Activated naive CD8-positive, alpha-beta T cell treated with anti-CD3 and anti-CD28 coated beads for 36 hours (primary cell): ENCODE results near the gene SLC39A10. TPM values are rescaled to one million over a fixed set of nuclear protein-coding genes. Genes with fewer than 3 reads are reported as not detected.

Experiments
- DNase-seq: peaks from one replicate; pipeline ENCODE4 v3.0.0; 2021
- H3K27ac Mint-ChIP-seq: one replicate; pipeline ENCODE4 v1.8.0; 2022; ENCODE audit warnings: mild to moderate bottlenecking, moderate library complexity, mixed read lengths
- H3K27me3 Mint-ChIP-seq: one replicate; pipeline ENCODE4 v1.8.0; 2022; ENCODE audit warnings: mild to moderate bottlenecking, mixed read lengths
- H3K36me3 Mint-ChIP-seq: one replicate; pipeline ENCODE4 v1.8.0; 2021; ENCODE audit warnings: mild to moderate bottlenecking, mixed read lengths
- H3K4me1 Mint-ChIP-seq: one replicate; pipeline ENCODE4 v1.8.0; 2021; ENCODE audit warnings: mixed read lengths
- H3K4me3 Mint-ChIP-seq: one replicate; pipeline ENCODE4 v1.8.0; 2022; ENCODE audit warnings: mild to moderate bottlenecking, moderate library complexity, mixed read lengths
- H3K9me3 Mint-ChIP-seq: one replicate; pipeline ENCODE4 v1.8.0; 2022; ENCODE audit warnings: mixed read lengths
- total RNA-seq, 2 experiments: library from RNA; stranded (reverse); gene quantifications; one replicate each; pipeline ENCODE4 v1.2.3, GENCODE V29; 2021

SLC39A10 gene
- total RNA-seq, 2 experiments from 2014 or later = 21.2 to 23.4 TPM

DNA sequence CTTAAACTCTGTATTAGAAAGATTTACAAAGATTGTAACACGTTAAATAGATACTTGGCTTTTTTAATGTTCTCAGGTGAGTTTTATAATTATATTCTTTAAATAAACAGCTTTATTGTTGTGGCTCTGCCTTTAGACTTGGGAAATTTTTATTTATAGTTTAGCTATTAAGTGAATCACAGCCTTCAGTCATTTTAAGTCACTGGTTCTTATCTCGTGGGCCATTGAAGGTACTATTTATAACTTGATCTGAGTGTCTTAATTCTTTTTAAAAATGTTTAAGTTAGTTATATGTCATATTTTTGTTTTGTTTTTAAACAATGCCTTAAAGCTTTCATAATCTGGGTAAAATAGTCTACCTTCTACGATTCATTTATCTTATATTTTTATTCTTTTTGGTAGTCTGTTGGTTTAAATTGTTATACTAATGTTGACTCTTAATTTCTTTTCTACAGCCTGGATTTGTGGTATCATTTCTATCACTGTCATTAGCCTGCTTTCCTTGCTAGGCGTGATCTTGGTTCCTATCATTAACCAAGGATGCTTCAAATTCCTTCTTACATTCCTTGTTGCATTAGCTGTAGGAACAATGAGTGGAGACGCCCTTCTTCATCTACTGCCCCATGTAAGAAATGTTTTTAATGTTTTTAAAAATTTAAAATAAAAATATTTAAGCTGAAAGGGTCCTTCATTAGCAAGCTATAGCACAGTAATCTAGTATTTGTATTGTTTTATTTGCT is 49.3 kb downstream of the SLC39A10 start:
- Mint-ChIP-seq H3K4me3 (no peak overlapping the region), H3K9me3 (peaks cover under 1% of the 10 kb centered on the region), H3K27me3 (no peaks in the 10 kb centered on the region), H3K4me1 (peaks cover 15% of the 10 kb centered on the region), H3K36me3 (peaks cover 24% of the 10 kb centered on the region), H3K27ac (no peak overlapping the region)
- no peak for DNase-seq

- H3K4me3 Mint-ChIP-seq = no peak overlapping the region
- no peak overlapping the region for H3K27ac Mint-ChIP-seq
- no peaks in the 10 kb centered on the region for H3K27me3 Mint-ChIP-seq
- peaks cover 27% of the 10 kb centered on the region for H3K36me3 Mint-ChIP-seq
- peaks cover 5% of the 10 kb centered on the region for H3K4me1 Mint-ChIP-seq
- H3K9me3 Mint-ChIP-seq = no peaks in the 10 kb centered on the region
- DNase-seq = no peak
Measured at GRCh38 chr2:195709901-195710806, 53.1 kb downstream of the SLC39A10 start.

GRCh38 chr2:195711478-195711877 is 54.5 kb downstream of the SLC39A10 start:
- Mint-ChIP-seq H3K4me3 (no peak overlapping the region), H3K4me1 (peaks cover 3% of the 10 kb centered on the region), H3K27me3 (no peaks in the 10 kb centered on the region), H3K27ac (no peak overlapping the region), H3K36me3 (peaks cover 29% of the 10 kb centered on the region), H3K9me3 (no peaks in the 10 kb centered on the region)
- DNase-seq = no peak

DNA sequence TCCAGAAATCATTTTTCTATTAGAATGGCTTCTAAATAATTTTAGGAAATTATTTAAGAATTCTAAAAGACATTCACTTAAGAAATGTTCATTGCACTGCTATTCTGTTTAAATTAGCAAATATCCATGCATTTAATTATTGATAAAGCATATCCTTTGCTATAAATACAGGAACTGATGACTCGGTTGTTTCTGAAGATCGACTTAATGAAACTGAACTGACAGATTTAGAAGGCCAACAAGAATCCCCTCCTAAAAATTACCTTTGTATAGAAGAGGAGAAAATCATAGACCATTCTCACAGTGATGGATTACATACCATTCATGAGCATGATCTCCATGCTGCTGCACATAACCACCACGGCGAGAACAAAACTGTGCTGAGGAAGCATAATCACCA is 59.4 kb downstream of the SLC39A10 start:
- H3K9me3 Mint-ChIP-seq = no peaks in the 10 kb centered on the region

DNA sequence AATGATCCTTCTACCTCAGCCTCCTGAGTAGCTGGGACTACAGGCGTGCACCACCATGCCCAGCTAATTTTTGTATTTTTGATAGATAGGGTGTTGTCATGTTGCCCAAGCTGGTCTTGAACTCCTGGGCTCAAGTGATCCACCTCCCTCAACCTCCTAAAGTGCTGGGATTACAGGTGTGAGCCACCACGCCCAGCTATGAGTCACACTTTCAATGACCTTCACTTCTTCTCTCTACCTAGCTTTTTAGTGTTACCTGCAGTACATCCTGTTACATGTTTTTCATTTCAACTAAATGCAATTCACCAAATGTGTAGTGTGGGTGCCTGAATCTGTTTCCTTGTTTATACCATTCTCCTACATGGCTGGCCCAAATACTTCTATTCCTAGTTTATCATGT is 64.0 kb downstream of the SLC39A10 start:
- H3K9me3 Mint-ChIP-seq = no peaks in the 10 kb centered on the region
- peaks cover 2% of the 10 kb centered on the region for H3K4me1 Mint-ChIP-seq
- H3K27me3 Mint-ChIP-seq = no peaks in the 10 kb centered on the region
- H3K27ac Mint-ChIP-seq = no peak overlapping the region
- H3K36me3 Mint-ChIP-seq = peaks cover 19% of the 10 kb centered on the region
- DNase-seq = no peak
- H3K4me3 Mint-ChIP-seq = no peak overlapping the region

More for the DNA sequence above, 59.4 kb downstream of the SLC39A10 start:
- DNase-seq = no peak
- Mint-ChIP-seq H3K4me3 (no peak overlapping the region), H3K36me3 (peaks cover 34% of the 10 kb centered on the region), H3K27me3 (no peaks in the 10 kb centered on the region), H3K27ac (no peak overlapping the region), H3K4me1 (peaks cover 2% of the 10 kb centered on the region)

DNA sequence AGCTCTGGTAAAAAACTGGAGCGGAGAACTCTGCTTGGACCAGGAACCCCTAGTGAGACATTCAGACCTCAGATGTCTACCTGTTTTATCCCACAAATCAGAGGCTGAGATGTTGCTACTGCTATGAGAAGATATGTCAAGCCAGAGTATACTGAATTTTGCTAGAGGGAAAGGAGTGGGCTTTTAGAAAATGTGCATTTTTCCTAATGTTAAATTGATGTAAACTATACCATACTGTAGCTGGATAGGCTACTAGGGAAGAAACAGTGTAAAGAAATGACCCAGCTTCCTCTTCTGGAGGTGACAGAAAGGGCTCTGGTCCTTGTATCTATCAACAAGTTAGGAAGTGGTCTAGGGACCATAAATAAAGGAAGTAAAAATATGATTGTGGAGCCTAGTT is 65.0 kb downstream of the SLC39A10 start:
- Mint-ChIP-seq H3K27me3 (no peaks in the 10 kb centered on the region), H3K9me3 (no peaks in the 10 kb centered on the region), H3K27ac (no peak overlapping the region), H3K4me3 (no peak overlapping the region), H3K36me3 (peaks cover 14% of the 10 kb centered on the region), H3K4me1 (peaks cover 2% of the 10 kb centered on the region)
- no peak for DNase-seq

GRCh38 chr2:195727106-195727505 is 70.1 kb downstream of the SLC39A10 start:
- Mint-ChIP-seq H3K4me1 (no peaks in the 10 kb centered on the region), H3K27me3 (no peaks in the 10 kb centered on the region), H3K36me3 (peaks cover 26% of the 10 kb centered on the region), H3K9me3 (no peaks in the 10 kb centered on the region), H3K27ac (no peak overlapping the region), H3K4me3 (no peak overlapping the region)
- DNase-seq = no peak

DNA sequence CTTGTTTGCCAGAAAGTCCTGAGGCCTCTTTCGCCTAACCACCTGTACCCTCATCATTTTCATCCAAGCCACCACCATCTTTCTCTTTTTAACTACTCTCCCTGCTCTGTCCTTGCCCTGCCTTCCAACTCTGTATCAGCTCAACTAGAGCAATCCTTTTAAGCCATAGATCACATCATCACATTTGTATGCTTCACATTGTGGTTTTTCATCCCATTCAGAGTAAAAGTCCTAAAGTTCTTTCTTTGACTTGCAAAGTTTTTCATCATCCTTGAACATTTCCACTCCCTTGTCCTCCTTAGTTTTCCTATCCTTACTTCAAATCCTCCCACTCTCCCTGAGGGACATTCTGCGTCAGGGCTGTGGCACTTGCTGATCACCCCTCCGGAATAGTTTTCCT is 73.9 kb downstream of the SLC39A10 start:
- no peak overlapping the region for H3K27ac Mint-ChIP-seq
- H3K4me1 Mint-ChIP-seq = peaks cover 1% of the 10 kb centered on the region
- H3K36me3 Mint-ChIP-seq = peaks cover 39% of the 10 kb centered on the region
- no peaks in the 10 kb centered on the region for H3K9me3 Mint-ChIP-seq
- no peaks in the 10 kb centered on the region for H3K27me3 Mint-ChIP-seq
- no peak for DNase-seq
- no peak overlapping the region for H3K4me3 Mint-ChIP-seq

DNA sequence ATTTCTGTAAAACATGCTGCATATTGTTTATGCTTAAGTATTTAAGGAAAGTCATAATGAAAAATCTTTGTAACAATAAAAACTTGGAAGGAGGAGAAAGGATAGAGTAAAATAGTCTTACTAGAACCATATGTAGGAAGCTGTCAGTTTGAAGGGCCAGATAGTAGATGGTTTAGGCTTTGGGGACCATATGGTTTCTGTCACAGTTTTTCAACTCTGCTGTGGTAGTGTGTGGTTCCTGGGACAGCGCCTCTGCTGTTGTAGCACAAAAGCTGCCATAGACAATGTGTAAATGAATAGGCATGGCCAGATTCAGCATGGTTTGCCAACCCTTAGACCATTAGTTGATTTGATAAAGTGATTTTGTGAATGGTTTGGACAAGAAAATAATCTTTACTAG is 75.5 kb downstream of the SLC39A10 start:
- H3K4me1 Mint-ChIP-seq = peaks cover 1% of the 10 kb centered on the region

DNA sequence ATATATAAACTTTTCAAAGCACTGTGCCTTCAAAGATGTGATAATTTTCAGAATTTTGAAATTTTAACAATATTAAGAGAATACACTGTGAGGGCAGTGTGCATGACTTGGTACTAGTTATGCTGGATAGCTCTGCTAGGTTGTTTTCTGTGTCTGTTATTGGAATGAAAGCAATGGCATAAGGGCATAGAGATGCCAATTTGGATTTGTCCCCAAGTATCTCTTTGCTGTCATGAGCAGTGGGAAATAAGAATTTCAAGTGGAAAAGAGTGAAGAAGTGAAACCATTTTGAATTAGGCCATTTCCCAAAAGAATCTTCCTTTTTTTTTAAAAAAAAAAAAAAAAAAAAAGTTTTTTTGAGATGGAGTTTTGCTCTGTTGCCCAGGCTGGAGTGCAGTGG is 76.8 kb downstream of the SLC39A10 start:
- no peaks in the 10 kb centered on the region for H3K9me3 Mint-ChIP-seq
- H3K27ac Mint-ChIP-seq = no peak overlapping the region
- H3K36me3 Mint-ChIP-seq = peaks cover 39% of the 10 kb centered on the region
- no peaks in the 10 kb centered on the region for H3K27me3 Mint-ChIP-seq
- peaks cover 1% of the 10 kb centered on the region for H3K4me1 Mint-ChIP-seq
- no peak overlapping the region for H3K4me3 Mint-ChIP-seq
- DNase-seq = no peak

More for the DNA sequence above, 75.5 kb downstream of the SLC39A10 start:
- Mint-ChIP-seq H3K4me3 (no peak overlapping the region), H3K27ac (no peak overlapping the region), H3K9me3 (no peaks in the 10 kb centered on the region), H3K36me3 (peaks cover 39% of the 10 kb centered on the region), H3K27me3 (no peaks in the 10 kb centered on the region)
- no peak for DNase-seq

- Mint-ChIP-seq H3K9me3 (no peaks in the 10 kb centered on the region), H3K27ac (no peak overlapping the region), H3K4me1 (peaks cover 1% of the 10 kb centered on the region), H3K36me3 (peaks cover 39% of the 10 kb centered on the region), H3K27me3 (no peaks in the 10 kb centered on the region), H3K4me3 (no peak overlapping the region)
- no peak for DNase-seq
Measured at GRCh38 chr2:195734395-195734794, 77.4 kb downstream of the SLC39A10 start.

GRCh38 chr2:195734931-195735330 is 77.9 kb downstream of the SLC39A10 start:
- peaks cover 1% of the 10 kb centered on the region for H3K4me1 Mint-ChIP-seq
- H3K4me3 Mint-ChIP-seq = no peak overlapping the region
- H3K9me3 Mint-ChIP-seq = no peaks in the 10 kb centered on the region
- H3K27ac Mint-ChIP-seq = no peak overlapping the region
- peaks cover 40% of the 10 kb centered on the region for H3K36me3 Mint-ChIP-seq
- no peak for DNase-seq
- no peaks in the 10 kb centered on the region for H3K27me3 Mint-ChIP-seq

DNA sequence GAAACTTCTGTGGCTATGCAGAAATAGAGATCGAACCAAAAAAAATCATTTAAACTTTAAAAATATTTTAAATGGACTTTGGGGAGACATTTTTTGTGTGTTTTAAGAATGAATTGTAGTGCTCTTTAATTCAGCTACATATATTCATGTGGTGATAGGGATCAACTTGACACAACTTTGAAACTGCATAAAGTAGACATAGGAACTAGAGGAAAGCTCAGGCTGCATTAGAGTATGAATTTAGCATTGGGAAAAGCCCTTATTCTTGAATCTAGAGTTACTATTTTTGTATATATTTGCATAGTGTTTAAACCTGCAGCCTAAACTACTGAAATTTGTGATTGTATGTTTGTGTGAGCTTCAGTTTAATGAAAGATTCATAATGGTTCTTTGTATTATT is 78.3 kb downstream of the SLC39A10 start:
- H3K36me3 Mint-ChIP-seq = peaks cover 39% of the 10 kb centered on the region

GRCh38 chr2:195737511-195738325 is 80.7 kb downstream of the SLC39A10 start:
- Mint-ChIP-seq H3K36me3 (peaks cover 35% of the 10 kb centered on the region), H3K4me3 (no peak overlapping the region), H3K27me3 (no peaks in the 10 kb centered on the region), H3K27ac (no peak overlapping the region), H3K9me3 (no peaks in the 10 kb centered on the region), H3K4me1 (no peaks in the 10 kb centered on the region)
- no peak for DNase-seq

More for the DNA sequence above, 78.3 kb downstream of the SLC39A10 start:
- H3K4me3 Mint-ChIP-seq = no peak overlapping the region
- no peaks in the 10 kb centered on the region for H3K27me3 Mint-ChIP-seq
- no peaks in the 10 kb centered on the region for H3K9me3 Mint-ChIP-seq
- DNase-seq = no peak
- no peak overlapping the region for H3K27ac Mint-ChIP-seq
- peaks cover 1% of the 10 kb centered on the region for H3K4me1 Mint-ChIP-seq

DNA sequence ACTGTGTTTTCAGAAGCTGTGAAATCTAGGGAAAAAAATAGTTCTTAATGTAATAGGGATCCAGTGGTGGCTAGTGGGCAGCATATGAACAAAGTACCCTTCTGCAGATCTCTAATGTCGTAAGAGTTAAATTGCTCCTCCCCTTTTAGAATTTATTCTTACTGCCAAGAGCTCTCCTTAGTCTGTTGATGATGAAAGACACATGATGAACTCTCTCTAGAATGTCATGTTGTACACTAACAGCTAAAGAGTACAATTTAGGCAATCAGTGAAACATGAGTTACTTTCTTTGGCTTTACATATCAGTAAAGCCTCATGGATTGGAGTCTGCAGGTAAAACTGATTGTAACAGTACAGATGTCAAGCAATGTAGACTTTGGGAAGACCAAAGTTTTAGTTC is 84.2 kb downstream of the SLC39A10 start:
- no peak for DNase-seq
- no peaks in the 10 kb centered on the region for H3K4me1 Mint-ChIP-seq
- H3K36me3 Mint-ChIP-seq = peaks cover 37% of the 10 kb centered on the region
- no peak overlapping the region for H3K4me3 Mint-ChIP-seq
- H3K27me3 Mint-ChIP-seq = no peaks in the 10 kb centered on the region
- H3K9me3 Mint-ChIP-seq = peaks cover 4% of the 10 kb centered on the region
- no peak overlapping the region for H3K27ac Mint-ChIP-seq
